B cell (primary cell): ENCODE results near the gene BECN2.

Experiments used
- CTCF ChIP-seq: fragments of 200-600 bp; IDR thresholded peaks from one replicate; pipeline ENCODE4 v1.8.0; 2022; ENCODE audit warnings: antibody characterized with exemption, mild to moderate bottlenecking
- EZH2 ChIP-seq: IDR thresholded peaks from 2 replicates; pipeline ENCODE4 v1.6.1; 2012; ENCODE audit warnings: borderline replicate concordance, low read depth, mild to moderate bottlenecking, moderate library complexity, low read length; ENCODE audit not compliant: insufficient read depth, poor library complexity, severe bottlenecking

- TF ChIP-seq CTCF (no peak), EZH2 (no peak)
Measured at GRCh38 chr1:241963722-241964121, 6.2 kb downstream of the BECN2 start.
